ENCODE measurements around the gene CARD10.
"Not testable (repeated sequence)": the region's sequence is repeated elsewhere in the genome, so short reads cannot be mapped to it uniquely, and the experiment has no call there.

Gene CARD10

GRCh38 chr22:37485395-37486223, 33.6 kb downstream of the CARD10 start:
- DNase-seq, result peak in 2 of 5 experiments; percentile 7 to 36

GRCh38 chr22:37484480-37485394, 34.5 kb downstream of the CARD10 start:
- DNase-seq, result peak; percentile 50 to 97 (median 67)

- DNase-seq, result no peak
Measured at GRCh38 chr22:37483050-37483449, 36.2 kb downstream of the CARD10 start.

- peak in 1 of 5 experiments; percentile 41 for DNase-seq
Measured at GRCh38 chr22:37482244-37482643, 37.0 kb downstream of the CARD10 start.

- no peak for DNase-seq
Measured at GRCh38 chr22:37481347-37481907, 37.8 kb downstream of the CARD10 start.

DNA sequence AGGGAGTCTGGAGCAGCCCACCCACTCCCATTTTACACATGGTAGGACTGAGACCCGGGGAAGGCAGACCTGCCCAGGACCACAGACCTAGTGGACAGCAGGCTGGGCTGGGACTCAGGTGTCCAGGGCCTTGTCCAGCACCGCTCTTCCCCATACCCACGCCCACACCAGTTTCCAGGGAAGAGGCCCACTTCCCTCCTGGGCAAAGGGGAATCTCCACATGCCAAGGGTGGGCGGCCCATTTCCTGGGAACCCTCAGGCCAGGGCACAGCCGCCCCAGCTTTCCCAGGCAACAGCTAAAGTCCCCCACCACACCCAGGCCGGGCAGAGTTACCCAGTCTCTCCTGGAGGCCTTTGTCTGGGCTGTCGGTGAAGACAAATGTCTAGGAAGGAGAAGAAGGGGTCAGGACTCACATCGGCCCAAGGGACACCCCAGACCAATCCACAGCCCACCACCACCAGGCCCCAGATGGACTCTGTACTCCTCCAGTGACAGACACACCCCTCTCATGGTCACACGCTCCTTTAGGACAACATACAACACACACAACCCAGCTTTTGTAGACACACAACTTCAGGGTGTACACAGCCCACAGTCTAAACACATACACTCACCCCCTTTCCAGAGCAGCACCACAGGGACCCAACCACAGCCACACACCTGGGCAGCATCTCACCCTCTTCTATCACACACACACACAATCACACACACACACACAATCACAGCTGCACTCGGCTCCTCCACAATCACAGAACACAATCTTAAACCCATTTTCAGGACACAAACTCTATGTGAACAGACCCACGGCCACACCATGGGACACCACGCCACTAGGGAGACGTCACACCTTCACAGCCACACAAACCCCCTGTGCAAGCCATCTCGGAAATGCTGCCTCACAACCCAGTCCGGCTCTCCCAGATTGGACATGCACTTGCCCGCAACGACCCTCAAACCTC, 38.5 kb downstream of the CARD10 start:
- DNase-seq, result peak in 1 of 5 experiments; percentile 18

DNA sequence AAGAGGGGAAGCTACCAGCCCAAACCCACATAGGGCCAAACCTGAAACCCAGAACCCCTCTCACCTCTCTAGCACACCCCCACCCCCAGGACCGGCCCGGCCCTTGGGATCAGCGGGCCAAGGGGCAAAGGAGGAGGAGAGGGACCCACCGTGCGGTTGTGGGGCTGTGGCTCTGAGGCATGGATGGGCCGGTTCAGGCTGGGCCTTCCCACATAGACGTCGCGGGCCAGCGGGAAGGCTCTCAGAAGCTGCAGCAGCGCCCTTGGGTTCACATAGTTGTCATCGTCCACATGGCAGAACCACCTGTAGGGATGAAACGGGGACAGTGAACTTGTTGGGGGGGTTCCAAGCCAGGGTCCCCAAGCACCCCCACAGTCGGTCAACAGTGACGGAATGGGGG, 40.0 kb downstream of the CARD10 start:
- DNase-seq, result no peak

- no peak for DNase-seq
Measured at GRCh38 chr22:37476389-37477329, 42.6 kb downstream of the CARD10 start.

- no peak for DNase-seq
Measured at GRCh38 chr22:37474447-37475090, 44.6 kb downstream of the CARD10 start.

GRCh38 chr22:37473437-37473946, 45.7 kb downstream of the CARD10 start:
- no peak for DNase-seq

DNA sequence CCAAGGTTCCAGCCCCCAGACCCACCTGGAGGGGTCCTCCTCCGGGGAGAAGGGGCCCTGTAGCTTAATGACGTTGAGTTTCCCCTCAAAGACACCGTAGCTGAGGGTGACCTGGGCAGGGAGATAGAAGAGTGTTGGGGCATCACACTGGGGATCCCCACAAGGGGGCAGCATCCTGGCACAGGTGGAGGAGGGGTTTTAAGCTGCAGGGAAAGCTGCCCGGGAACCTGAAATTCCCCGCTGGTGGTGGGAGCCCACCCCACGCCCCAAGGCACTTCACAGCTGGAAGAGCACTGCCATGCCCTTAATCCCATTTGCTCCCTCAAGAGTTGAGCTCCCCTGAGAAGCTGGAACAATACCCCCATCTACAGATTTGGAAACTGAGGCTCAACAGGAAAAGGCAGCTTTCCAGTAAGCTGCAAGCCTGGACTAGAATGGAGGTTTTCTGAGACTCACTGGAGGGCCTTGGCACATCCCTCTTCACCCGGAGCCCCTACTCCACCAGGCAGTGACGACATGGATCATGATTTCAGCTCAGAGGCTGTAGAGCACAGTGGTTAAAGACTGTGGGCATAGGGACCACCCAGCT, 46.7 kb downstream of the CARD10 start:
- peak in 4 of 5 experiments; percentile 12 to 40 (median 28) for DNase-seq

GRCh38 chr22:37471727-37472417, 47.3 kb downstream of the CARD10 start:
- no peak for DNase-seq

GRCh38 chr22:37470087-37470445, 49.1 kb downstream of the CARD10 start:
- DNase-seq, result no peak

GRCh38 chr22:37469416-37470086, 49.7 kb downstream of the CARD10 start:
- DNase-seq, result no peak

GRCh38 chr22:37468201-37468695, 51.0 kb downstream of the CARD10 start:
- not testable (repeated sequence) for DNase-seq

- DNase-seq, result no peak
Measured at GRCh38 chr22:37467391-37467955, 51.7 kb downstream of the CARD10 start.

- no peak for DNase-seq
Measured at GRCh38 chr22:37464181-37464580, 55.0 kb downstream of the CARD10 start.

- DNase-seq, result no peak
Measured at GRCh38 chr22:37462983-37463382, 56.2 kb downstream of the CARD10 start.

All from T-helper 2 cell (primary cell).